ENCODE data around the gene PLK1.

Gene PLK1

DNA sequence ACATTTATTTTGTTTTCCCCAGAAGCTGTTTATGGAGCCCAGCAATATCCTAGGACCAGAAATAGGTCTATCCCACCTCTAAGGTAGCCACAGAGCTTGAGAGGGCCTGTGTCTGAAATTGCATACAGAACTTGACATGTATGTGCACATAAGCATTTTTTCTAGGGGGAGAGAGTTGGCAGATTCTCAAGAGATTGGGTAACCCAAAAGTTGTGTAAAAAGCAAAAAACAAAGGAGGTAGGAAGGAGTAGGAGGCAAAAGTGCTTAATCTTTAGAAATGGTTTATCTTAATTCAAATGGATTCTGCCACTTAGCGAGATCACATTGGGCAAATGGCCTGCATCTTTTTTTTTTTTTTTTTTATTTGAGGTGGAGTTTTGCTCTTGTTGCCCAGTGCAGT is 3.5 kb downstream of the PLK1 start:
- DNase-seq: peak; percentile 18 to 41 (median 38)

DNA sequence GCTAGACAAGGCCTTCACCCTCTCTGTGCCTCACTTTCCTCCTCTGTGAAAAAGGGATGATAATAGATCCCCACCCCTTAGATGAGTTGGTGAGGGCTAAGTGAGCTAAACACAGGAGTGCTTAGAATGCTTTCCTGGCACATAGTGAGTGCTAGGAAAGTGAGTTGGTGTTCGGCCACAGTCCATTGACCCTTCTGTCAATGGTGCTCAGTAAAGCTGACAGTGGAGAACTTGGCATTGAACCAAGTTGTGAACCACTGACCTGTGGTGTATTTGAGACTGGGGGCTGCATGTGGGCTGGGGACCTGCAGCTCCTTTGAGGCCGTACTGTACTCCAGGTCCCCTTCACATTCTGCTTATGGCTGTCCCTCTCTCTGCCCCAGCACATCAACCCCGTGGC is 4.8 kb downstream of the PLK1 start:
- no peak for DNase-seq

- no peak for DNase-seq
Observed at GRCh38 chr16:23687034-23687808, 8.5 kb downstream of the PLK1 start.

DNA sequence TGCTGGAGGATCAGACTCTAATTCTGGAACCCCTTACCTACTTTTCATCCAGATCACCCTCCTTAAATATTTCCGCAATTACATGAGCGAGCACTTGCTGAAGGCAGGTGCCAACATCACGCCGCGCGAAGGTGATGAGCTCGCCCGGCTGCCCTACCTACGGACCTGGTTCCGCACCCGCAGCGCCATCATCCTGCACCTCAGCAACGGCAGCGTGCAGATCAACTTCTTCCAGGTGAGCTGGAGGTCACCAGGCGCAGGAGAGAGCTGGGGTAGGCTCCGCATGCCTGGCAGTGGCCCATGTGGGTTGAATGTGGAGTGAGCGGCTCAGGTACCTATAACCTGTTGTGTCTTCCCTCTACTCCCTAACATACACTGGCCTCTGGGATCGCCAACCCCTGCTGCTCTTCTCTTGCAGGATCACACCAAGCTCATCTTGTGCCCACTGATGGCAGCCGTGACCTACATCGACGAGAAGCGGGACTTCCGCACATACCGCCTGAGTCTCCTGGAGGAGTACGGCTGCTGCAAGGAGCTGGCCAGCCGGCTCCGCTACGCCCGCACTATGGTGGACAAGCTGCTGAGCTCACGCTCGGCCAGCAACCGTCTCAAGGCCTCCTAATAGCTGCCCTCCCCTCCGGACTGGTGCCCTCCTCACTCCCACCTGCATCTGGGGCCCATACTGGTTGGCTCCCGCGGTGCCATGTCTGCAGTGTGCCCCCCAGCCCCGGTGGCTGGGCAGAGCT is 10.9 kb downstream of the PLK1 start:
- no peak for DNase-seq

DNA sequence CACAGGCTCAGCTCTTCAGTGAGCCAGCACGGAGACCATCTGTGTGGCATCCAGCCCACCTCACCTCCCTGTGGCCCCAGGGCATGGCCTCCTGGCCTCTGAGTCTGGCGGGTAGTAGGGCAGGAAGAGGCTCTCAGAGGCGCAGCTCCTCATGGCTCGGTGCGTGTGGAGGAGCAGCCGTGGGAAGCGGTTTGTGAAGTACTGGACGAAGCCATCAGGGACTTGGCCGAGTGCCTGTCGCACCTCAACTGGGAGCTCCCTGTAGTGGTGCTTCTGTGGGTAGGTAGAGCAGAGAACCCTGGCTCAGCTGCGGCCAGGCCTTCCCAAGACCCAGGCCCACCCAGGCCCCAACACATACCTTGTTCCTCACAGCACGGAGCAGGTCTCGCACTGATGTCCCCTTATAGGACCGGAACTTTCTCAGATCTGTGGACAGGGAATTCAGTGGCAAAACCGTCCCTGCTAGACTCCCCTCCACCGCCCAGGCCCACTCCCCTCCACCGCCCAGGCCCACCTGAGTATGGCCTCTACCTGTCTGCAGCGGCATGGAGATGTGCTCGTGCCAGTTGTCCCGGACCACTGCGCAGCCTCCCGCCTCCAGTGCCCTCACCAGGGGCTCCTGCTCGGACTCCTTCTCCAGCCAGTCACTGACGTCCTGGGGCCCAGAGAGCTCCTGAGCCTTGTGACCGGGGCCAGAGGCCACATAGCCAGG is 12.2 kb downstream of the PLK1 start:
- DNase-seq: no peak

DNA sequence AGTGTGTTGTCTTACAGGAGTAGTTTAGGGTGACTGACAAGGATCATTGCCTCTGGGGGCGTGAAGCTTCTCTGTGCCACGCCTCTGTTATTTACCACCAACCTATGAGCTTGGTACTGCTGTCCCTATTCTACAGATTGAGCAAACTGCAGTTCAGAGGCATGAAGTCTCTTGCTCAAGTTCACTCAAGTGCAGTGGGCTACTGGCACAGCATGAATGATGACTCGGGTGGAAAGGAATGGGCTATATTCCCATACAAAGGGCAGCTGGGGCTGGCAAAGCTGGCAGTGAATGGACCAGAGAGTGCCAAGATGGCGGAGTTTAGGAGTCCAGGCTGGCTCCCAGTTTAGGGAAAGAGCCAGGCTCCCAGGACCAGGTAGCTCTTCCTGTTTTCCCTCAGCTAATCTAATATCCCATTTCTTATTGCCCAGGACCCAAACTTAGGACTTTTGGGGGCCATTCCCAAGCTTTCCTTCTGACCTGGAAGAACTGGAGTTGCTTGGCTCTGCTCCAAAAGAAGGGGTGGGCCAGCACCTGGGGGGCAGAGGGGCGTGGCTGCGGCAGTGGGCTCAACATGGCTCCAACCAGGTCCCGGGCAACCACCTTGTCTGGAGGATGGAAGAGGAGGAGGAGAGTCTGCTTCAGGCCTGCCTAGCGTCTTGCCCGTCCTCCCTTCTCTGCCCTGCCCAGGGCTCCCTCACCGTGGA is 12.9 kb downstream of the PLK1 start:
- DNase-seq: no peak

DNA sequence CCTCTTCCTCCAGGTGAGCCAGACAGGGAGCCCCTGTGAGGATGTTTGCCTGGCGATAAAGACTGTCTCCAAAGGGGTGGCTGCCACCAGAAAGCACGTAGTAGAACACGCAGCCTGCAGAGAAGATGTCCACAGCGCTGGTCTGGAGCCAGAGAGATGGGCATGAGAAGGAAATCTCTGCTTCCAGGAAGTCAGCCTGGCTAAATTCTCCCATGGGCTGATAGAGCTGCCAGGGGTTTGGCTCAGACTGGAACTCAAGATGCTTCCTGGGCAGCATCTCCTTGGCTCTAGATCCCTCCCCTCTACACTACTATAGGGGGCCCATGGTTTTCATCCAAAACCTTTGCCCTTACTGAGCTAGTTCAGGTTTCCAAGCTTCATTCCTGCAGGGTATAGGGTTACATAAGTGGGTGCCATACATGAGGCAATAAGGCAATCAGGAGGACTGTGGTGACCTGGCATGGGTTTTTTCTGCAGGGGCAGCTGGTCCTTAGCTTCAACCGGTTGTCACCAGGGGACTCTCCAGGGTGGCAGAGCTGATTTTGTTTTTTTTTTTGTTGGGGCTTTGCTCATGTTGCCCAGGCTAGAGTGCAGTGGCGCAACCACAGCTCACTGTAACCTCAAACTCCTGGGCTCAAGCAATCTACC is 13.6 kb downstream of the PLK1 start:
- DNase-seq: no peak

GRCh38 chr16:23694265-23694643 is 15.6 kb downstream of the PLK1 start:
- DNase-seq: no peak

DNA sequence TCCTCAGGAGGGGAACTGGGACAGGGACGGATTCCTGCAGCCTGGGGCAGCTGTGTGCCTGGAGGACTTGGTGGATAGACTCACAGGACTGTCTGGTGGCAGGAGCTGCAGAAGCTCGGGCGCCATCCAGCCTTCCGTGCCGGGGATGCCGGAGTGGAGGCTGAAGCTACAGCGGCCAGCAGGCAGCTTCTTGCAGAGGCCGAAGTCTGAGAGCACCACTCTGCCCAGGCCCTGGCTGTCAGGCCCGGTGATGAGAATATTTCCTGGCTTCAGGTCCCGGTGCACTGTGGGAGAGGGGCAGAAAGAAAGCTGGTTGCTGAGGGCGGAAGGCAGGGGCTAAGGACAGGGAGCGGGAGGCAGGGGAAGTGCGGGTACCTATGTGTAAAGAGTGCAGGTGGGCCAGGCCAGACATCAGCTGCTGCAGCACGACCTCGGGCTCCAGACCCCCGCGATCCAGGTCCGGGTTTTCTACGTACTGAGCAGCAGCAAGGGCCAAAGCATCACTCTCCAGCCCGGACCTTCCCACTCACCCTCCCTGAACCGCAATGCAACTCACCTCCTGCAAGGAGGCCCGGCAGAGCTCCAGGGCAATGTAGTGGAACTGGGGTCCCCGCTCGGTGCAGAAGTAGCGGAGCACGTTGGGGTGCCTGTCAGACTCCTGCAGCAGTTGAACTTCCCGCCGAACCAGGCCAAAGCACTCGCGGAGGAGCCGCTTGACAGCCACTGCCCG is 16.1 kb downstream of the PLK1 start:
- no peak for DNase-seq

GRCh38 chr16:23695756-23696155 is 17.1 kb downstream of the PLK1 start:
- DNase-seq: no peak

- DNase-seq: no peak
Observed at GRCh38 chr16:23699100-23699499, 20.4 kb downstream of the PLK1 start.

GRCh38 chr16:23700093-23700492 is 21.4 kb downstream of the PLK1 start:
- no peak for DNase-seq

- no peak for DNase-seq
Observed at GRCh38 chr16:23700509-23700908, 21.8 kb downstream of the PLK1 start.

GRCh38 chr16:23701045-23701444 is 22.4 kb downstream of the PLK1 start:
- DNase-seq: no peak

GRCh38 chr16:23702951-23703350 is 24.3 kb downstream of the PLK1 start:
- no peak for DNase-seq

GRCh38 chr16:23704772-23705516 is 26.3 kb downstream of the PLK1 start:
- DNase-seq: no peak

GRCh38 chr16:23705517-23705902 is 26.8 kb downstream of the PLK1 start:
- no peak for DNase-seq

- no peak for DNase-seq
Observed at GRCh38 chr16:23706439-23706838, 27.8 kb downstream of the PLK1 start.

GRCh38 chr16:23709536-23709935 is 30.8 kb downstream of the PLK1 start:
- no peak for DNase-seq

DNA sequence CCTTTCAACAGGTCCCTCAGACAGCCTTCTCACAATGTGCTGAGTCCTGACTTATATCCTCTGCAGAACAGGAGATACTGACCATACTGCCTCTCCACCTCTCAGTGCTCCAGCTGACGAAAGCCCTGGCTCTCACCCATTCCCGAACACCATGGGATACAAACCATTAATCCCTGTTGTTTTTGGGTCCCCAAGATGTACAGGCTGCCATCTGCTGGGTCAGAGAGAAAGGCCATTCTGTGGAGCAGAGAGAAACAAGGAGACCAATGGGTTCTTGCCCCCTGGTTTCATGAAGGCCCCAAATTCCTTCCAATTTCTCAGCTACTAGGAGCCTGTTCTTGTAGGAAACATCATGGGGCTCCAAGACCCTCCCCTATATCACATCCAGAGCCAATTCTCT is 31.3 kb downstream of the PLK1 start:
- no peak for DNase-seq

DNA sequence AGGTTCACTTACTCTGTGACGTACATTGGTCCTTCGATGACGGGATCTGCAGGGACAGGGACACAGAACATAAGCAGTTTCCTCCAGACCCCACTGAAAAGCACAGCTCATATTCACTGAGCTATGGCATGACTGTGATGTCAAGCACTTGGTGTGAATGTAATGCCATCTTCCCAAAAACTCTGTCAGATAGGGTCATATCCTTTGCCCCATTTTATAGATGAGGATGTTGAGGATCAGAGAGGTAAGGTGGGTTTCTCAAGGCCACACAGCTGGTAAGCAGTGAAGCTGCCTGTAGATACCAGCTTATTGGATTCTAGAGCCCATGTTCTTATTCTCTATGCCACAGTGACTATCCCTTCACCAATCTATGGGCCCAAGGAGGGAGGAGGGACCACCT is 31.8 kb downstream of the PLK1 start:
- no peak for DNase-seq

Data from suppressor macrophage treated with lipopolysaccharide for 1 hour (primary cell).